NCI-H1436 (cell line): ENCODE data around the gene PLCB1.

Source experiments
- DNase-seq: peaks from one replicate; lab custom pipeline; 2025; lab: John Stamatoyannopoulos, UW

Gene PLCB1

GRCh38 chr20:8720089-8720488 lies 588.0 kb downstream of the PLCB1 start:
- DNase-seq, result no peak

- DNase-seq, result peak; percentile 55
Observed at GRCh38 chr20:8721098-8721497, 589.0 kb downstream of the PLCB1 start.

GRCh38 chr20:8722277-8722928 lies 590.3 kb downstream of the PLCB1 start:
- DNase-seq, result peak; percentile 70

GRCh38 chr20:8723296-8723695 lies 591.2 kb downstream of the PLCB1 start:
- no peak for DNase-seq

GRCh38 chr20:8724884-8725283 lies 592.8 kb downstream of the PLCB1 start:
- DNase-seq, result no peak

- DNase-seq, result no peak
Observed at GRCh38 chr20:8726460-8726859, 594.4 kb downstream of the PLCB1 start.

GRCh38 chr20:8735014-8735413 lies 602.9 kb downstream of the PLCB1 start:
- no peak for DNase-seq

GRCh38 chr20:8735674-8736073 lies 603.6 kb downstream of the PLCB1 start:
- no peak for DNase-seq

GRCh38 chr20:8740265-8740664 lies 608.2 kb downstream of the PLCB1 start:
- no peak for DNase-seq

- DNase-seq, result no peak
Observed at GRCh38 chr20:8744228-8744844, 612.3 kb downstream of the PLCB1 start.

GRCh38 chr20:8749101-8749500 lies 617.0 kb downstream of the PLCB1 start:
- no peak for DNase-seq

GRCh38 chr20:8749986-8750385 lies 617.9 kb downstream of the PLCB1 start:
- no peak for DNase-seq

- no peak for DNase-seq
Observed at GRCh38 chr20:8755340-8756118, 623.5 kb downstream of the PLCB1 start.

- DNase-seq, result no peak
Observed at GRCh38 chr20:8756410-8756809, 624.3 kb downstream of the PLCB1 start.

- no peak for DNase-seq
Observed at GRCh38 chr20:8757146-8757545, 625.1 kb downstream of the PLCB1 start.

GRCh38 chr20:8764344-8764962 lies 632.4 kb downstream of the PLCB1 start:
- no peak for DNase-seq

GRCh38 chr20:8766868-8767390 lies 634.9 kb downstream of the PLCB1 start:
- DNase-seq, result no peak

- DNase-seq, result no peak
Observed at GRCh38 chr20:8774412-8774811, 642.3 kb downstream of the PLCB1 start.

GRCh38 chr20:8777911-8778310 lies 645.8 kb downstream of the PLCB1 start:
- no peak for DNase-seq

- no peak for DNase-seq
Observed at GRCh38 chr20:8778387-8778786, 646.3 kb downstream of the PLCB1 start.

GRCh38 chr20:8780915-8781314 lies 648.8 kb downstream of the PLCB1 start:
- DNase-seq, result no peak

GRCh38 chr20:8782804-8783203 lies 650.7 kb downstream of the PLCB1 start:
- no peak for DNase-seq

- DNase-seq, result no peak
Observed at GRCh38 chr20:8783734-8784133, 651.7 kb downstream of the PLCB1 start.
